GM23338 (cell line): Measurements from ENCODE around the gene IL1A.

Experiments
- ZNF331 ChIP-seq: fragments of 250-450 bp; sonication (Bioruptor Pico); IDR thresholded peaks from 2 replicates; pipeline ENCODE4 v1.5.0; 2020; ENCODE audit warnings: low read depth, mild to moderate bottlenecking, moderate library complexity
- TF ChIP-seq, protein P1 (sequence below), 2 experiments: fragments of 200-600 bp in 1 of 2; sonication (generic) in 1 of 2; conservative IDR thresholded peaks; 2 replicates each; pipeline versions ENCODE4 v1.5.1 to v1.6.1; 2016 to 2017; ENCODE audit warnings: antibody characterized with exemption in 2 of 2, low read depth in 2 of 2, mild to moderate bottlenecking in 2 of 2, moderate library complexity in 1 of 2

DNA sequence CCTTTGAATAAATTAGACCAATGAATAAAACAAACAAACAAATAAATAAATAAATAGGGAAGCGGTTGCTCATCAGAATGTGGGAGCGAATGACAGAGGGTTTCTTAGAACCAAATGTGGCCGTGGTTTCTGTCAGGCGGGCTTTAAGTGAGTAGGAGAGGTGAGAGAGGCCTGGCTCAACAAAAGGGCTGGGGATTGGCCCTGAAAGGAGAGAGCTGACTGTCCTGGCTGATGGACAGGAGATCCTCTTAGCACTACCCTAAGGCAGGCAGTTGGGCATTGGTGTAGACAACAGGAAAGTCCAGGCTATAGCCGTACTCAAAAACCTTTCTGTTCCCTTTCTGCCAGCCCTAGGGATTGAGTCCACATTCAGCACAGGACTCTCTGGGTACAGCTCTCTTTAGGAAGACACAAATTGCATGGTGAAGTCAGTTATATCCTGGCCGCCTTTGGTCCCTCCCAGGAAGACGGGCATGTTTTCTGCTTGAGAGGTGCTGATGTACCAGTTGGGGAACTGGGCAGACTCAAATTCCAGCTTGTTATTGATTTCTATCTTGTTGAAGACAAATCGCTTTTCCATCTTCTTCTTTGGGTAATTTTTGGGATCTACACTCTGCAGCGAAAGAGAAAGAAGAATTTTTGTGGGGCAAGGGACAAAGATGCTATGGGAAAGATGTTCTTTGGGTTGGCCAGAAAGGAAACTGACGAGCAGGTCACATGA is 45.8 kb upstream of the IL1A start:
- TF ChIP-seq, protein P1, sequence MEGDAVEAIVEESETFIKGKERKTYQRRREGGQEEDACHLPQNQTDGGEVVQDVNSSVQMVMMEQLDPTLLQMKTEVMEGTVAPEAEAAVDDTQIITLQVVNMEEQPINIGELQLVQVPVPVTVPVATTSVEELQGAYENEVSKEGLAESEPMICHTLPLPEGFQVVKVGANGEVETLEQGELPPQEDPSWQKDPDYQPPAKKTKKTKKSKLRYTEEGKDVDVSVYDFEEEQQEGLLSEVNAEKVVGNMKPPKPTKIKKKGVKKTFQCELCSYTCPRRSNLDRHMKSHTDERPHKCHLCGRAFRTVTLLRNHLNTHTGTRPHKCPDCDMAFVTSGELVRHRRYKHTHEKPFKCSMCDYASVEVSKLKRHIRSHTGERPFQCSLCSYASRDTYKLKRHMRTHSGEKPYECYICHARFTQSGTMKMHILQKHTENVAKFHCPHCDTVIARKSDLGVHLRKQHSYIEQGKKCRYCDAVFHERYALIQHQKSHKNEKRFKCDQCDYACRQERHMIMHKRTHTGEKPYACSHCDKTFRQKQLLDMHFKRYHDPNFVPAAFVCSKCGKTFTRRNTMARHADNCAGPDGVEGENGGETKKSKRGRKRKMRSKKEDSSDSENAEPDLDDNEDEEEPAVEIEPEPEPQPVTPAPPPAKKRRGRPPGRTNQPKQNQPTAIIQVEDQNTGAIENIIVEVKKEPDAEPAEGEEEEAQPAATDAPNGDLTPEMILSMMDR (conservative IDR thresholded peaks at IDR 0.05; ENCODE audit: low read depth in 2 of 2) = no peak
- no peak for TF ChIP-seq ZNF331
